HG02870 (cell line): ENCODE data around the gene DTNBP1.

Experiments
- ATAC-seq: cut with Tn5 transposase; IDR thresholded peaks from one replicate; pipeline ENCODE4 v1.9.1; 2021; ENCODE audit warnings: mild to moderate bottlenecking, moderate library complexity; ENCODE audit not compliant: unreplicated experiment

The DTNBP1 gene

DNA sequence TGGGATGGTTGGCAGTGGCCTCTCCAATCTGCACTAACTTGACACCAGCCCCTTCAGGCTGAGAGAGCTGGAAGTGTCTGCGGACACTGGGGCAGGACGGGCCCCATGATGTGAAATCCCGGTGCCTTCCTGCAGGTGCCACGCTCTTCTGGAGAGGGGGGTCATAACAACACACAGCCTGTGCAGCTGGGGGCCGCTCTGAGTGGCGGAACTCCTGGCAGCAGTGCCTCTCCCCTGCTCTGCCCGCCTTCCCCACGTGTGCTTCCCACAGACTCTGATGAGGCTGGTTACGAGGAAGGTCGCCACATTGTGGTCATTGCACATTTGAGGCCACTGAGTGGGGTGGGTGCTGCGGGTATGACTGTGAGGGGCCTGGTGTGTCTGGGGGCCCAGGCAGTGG, 145.2 kb downstream of the DTNBP1 start:
- no peak for ATAC-seq

DNA sequence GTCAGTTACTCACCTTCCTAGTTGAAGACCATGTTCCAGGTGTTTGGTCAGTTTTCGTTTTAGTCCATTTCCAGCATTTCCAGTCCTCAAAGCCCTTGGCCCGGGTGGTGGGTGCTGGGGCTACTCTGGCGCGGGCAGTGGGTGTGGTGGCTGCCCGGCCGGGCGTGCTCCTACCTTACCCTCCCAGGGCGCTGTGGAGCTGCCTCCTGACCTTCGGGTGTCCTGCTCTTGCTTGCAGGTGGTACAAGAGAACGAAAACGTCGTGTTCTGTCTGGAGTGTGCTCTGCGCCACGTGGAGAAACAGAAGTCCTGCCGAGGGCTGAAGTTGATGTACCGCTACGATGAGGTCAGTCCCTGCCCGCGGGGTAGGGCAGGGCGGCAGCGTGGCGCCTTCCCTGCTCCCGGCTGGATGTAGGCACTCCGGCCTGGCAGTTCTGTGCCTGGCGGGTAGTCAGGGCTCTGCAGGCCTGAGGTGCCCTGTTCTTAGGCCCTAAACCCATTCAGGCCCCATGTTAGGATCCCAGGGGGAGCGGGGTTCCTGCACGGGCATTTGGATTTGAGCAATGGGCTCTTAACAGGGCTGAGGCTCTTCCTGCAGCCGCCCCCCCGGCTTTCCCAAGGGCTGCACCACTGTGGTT, 145.8 kb downstream of the DTNBP1 start:
- ATAC-seq, result no peak

DNA sequence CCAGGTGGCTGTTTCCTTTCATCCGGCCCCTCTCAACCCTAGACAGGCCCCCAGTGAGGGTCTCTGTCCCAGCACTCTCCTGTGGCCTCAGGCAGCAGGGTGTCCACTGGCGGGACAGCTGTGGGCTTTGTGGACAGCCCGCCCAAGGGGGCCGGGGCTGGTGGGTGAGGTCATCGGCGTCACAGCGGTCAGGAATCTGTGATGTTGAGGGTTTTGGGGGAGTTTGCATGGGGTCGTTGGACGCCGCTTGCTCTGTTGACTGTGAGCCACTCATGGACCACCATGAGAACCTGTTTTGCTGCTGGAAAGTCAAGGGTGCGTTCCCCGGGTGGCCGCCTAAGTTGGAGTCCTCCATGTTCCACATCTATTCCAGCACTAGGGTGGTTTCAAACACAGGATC, 146.4 kb downstream of the DTNBP1 start:
- no peak for ATAC-seq

DNA sequence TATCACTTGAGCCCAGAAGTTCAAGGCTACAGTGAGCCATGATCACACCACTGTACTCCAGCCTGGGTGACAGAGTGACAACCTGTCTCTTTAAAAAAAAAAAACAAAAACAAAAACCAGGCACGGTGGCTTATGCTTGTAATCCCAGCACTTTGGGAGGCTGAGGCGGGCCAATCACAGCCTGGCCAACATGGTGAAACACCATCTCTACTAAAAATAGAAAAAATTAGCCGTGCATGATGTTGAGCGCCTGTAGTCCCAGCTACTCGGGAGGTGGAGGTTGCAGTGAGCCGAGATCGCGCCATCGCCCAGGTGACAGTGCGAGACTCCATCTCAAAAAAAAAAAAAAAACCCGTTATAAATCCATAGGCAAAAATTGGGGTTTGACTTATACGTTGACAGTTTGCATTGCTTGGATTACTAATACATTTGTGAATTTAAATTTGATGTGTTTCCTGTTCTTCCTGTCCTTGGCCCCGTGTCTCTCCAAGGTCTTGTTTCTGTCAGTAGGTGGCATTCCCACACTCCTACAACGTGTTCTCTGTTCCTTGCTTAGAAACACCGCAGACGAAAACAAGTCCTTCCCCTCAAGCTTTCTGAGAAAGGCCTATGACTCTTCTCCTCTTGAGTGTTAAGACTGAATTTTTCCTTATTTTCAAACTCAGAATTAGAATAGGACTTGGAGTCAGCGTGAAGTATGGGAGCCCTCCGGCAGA, 147.0 kb downstream of the DTNBP1 start:
- no peak for ATAC-seq

DNA sequence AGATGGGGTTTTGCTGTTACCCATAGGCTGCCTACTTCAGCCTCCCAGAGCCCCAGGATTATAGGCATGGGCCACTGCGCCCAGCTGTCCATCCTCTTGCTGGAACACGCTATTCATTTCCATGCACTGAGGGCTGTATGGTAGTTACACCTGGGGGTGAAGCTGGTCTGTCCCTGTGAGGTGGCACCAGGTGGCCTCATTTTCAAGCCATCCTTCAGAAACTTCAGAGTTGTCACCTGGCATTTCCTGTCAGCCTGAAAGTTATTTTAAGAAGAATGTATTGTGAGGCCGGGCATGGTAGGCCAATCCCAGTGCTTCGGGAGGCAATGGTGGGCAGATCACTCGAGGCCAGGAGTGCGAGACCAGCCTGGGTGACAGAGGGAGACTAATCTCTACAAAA, 147.6 kb downstream of the DTNBP1 start:
- ATAC-seq, result no peak

DNA sequence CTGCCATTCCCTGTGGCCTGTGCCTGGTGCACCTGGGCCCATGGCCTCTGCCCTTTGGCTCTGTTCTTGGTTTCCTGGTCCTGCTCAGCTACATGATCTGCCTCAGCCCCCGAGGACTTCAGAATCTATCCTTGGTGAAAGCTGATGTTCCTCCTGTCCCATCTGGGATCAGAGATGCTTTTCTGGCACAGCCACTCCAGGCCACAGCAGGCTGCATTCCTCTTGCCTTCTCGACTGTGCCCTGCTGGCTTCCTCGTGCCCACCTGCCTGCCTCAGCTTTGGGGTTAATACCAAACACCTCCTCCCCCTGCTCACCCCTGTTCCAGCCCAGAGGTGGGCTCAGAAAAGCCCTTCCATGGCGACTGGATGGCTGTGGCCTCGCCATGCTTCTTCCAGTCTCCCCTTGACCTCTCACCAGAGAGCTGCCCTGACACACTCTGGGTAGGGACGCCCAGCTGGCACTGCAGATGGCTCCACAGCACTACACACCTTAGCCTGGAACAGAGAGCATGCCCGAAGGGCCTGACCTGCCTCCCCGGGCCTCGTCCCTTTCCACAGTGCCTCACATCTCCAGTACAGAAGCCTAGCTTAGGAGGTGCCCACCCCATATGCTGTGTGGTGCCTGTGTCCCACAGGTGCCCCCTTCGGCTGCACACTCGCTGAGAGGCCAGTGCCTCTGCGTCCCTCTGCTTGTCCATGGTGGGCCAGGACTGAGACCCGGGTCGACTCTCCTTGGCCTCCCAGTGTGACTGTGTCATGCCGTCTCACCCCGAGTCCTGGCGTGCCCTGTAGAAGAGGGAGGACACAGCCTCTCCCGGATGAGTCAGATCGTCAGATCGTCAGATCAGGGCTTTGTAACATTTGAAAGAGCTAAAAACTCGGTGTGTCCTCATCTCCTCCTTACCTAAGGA, 148.8 kb downstream of the DTNBP1 start:
- ATAC-seq, result no peak

DNA sequence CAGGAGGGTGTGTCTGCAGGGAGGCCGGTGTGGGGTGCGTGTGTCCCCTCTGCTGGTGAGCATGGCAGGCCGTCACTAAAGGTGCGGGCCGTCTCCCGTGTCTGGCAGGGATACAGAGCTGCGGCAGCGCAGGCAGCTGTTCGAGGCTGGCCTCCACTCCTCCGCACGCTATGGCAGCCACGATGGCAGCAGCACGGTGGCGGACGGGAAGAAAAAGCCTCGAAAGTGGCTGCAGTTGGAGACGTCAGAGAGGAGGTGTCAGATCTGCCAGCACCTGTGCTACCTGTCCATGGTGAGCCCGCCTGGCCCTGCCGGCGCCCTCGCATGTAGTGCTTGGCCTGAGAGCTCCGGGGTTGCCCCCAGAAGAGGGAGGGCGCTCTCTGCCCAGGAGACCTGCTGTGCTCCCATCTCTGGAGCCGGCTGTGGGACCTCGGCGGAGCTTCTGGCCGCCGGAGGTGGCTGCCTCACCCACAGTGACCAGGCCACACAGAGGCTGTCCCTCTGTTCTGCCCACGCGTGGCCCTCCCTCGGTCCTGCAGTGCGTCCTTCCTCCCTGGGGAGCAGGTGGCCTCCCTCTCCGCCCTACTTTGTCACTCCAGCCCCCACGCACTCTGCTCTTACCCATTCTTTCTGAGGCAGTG, 149.6 kb downstream of the DTNBP1 start:
- no peak for ATAC-seq

DNA sequence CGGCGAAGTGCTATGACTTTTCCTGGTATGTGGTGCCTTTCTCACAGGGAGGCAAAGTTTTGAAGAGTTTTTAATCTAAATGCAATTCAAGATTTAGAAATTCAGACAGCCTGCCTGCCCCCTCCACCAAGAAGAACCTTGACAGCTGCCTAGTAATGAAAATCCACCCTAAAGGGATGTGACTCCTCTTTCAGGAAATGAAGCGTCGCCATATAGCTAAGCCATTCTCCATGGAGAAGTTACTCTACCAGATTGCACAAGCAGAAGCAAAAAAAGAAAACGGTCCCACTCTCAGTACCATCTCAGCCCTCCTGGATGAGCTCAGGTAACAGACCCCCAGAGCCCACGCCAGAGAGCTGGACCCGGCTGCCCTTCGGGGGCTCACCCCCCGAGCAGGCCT, 150.1 kb downstream of the DTNBP1 start:
- ATAC-seq, result no peak

DNA sequence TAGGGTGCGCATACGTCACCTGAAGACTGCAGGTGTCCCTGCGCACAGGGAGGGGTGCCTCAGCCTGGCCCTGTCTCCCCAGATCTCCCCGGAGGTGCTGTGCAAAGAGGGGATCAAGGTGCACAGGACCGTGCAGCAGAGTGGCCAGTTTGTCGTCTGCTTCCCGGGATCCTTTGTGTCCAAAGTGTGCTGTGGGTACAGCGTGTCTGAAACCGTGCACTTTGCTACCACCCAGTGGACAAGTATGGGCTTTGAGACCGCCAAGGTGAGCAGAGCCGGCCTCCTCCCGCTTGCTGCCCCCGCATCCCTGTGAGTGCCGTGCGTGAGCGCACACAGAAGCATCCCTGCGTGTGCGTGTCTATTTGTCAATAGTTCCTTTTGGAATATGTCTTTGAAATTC, 150.7 kb downstream of the DTNBP1 start:
- no peak for ATAC-seq

DNA sequence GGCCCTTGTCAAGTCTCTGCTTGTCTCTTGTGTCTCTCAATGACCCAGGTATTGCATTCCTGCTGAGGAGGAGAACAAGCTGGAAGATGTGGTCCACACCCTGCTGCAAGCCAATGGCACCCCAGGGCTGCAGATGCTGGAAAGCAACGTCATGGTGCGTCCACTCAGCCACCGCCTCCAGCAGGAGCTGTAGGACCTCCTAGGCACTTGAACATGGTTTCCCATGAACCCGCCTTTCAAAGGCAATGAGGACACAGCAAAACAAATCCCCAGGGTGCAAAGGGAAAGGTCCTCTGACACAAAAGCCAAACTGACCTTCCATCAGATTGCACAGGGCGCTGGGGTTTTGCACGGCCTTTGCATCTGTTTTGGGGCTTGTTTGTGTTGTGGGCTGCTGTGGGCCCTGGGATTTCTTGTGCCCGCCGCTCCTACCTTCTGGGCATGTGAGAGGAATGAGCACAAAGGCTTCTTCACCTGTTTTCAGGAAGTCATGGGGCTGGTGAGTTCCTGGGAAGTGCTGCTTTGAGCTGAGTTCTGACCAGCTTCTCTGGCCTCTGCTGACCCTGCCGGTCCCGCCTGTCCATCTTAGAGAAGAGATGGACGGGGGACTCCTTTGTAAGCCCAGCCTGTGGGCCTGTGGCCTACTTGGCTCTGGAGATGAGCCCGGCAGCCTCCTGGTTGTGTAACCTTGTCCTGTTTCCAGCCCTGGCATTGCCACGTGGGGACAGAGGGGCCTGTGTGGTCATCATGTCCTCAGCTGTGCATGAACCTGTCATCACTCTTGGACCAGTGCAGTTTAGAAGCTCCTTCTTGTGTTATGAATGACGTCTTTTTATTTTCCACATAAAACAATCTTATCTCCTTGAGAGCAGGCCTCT, 151.3 kb downstream of the DTNBP1 start:
- no peak for ATAC-seq

DNA sequence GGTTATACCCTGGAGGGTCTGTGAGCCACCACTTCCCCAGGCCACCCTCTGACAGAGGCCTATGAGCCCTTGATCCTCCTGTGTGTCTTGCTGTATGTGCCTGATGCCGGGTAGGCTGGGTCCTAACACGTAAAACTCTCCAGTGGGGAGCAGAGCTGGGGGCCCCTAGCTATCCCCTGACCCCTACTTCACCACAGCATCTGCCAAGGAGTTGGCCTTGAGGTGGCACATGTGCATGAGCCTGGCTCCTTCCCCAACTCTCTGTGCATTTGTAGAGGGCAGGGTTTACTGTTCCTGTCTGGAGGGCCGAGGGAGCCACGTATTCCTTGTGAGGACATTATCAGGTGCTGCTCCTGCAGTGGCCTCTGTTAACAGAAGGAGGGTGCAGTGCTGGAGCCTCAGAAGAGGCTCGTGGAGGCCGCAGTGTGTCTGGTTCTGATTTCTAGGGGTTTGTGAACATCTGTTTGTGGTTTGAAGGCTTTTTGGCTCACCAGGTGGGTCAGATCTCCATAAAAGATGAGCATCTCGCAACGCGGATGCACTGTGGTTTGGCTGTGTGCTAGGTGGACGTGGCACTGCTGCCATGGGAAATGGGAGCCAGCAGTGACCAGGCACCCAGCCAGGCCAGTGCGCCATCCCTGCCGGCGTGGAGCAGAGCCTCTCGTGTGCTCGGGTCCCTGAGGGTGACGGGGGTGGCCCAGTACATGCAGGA, 152.1 kb downstream of the DTNBP1 start:
- ATAC-seq, result no peak

DNA sequence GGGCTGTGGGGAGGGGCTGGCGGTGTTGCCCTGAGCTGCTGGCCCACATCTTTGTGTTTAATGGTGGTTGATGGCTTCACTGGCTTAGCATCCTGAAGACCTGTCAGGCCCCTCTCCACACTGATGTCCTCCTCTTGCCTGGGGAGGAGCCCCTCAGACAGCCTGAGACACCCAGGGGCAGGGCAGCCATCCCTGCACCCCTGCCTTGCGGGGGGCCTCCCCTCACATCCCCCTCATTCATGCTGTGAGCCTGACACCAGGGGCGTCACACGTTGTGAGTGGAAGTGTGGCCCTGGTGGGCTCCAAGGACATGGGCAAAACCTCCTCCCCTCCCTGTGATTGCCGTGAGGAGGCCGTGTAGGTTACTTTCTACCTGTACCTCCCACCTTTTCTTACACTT, 152.7 kb downstream of the DTNBP1 start:
- no peak for ATAC-seq

DNA sequence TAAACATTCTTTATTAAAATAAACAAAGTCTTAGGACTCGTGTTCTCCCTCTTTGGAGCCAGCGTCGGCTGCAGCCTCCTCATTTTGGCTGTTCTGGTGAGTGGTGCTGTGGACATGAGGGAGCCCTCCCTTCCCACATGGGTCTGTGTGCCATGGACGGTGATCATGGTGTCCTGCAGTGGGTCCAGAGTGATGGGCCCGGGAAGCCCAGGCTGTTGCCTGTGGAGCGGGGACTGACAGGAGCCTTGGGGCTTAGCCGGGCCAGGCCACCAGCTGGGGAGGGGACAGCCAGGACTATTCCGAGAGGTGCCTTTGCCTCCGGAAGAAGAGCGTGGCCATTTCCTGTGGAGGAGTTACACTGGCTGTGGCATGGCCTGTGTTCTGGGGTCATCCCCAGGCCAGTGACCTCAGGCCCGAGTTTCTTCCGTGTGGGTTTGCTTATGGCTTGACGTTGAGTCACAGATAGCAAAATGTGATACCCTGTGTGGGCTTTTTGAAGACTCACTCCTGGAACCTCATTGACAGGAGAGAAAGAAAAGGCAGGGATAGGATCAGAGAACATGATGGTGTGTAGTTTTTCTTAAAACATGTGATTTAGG, 153.4 kb downstream of the DTNBP1 start:
- no peak for ATAC-seq

DNA sequence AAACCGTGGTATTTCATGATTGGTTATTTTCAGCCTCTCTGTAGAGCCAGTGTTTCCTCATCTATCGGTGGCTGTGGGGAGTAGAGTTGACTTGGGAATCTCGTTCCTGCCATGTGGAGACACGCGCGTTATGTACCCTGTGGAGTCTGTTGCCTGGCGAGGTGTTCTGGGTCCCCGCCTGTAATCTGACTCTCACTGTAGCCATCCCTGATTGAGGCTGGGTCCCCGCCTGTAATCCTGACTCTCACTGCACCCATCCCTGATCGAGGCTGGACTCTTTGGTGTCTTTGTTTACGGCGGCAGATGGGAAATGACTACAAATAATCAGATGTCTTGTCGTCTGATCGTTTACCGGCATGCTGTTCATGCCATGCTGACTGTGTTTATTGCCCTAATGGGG, 153.9 kb downstream of the DTNBP1 start:
- no peak for ATAC-seq

DNA sequence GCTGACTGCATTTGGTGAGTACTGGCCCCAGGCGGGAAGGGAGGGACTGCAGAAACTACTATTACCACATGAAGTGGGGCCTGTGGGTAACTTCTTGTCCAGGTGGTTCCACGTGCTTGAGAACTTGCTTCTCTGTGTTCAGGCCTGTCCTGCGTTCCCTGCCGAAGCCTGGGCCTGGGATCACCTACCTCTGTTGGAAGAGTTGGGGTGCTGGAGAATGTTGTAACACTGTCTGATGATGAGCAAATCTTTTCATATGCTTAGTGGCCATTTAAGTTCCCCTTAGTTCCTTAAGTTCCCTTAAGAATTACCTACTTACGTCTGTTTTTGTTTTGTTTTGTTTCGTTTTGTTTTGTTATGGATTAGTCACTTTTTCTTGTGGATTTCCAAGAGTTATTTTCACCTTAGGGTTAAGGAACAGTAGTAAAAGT, 154.4 kb downstream of the DTNBP1 start:
- no peak for ATAC-seq

DNA sequence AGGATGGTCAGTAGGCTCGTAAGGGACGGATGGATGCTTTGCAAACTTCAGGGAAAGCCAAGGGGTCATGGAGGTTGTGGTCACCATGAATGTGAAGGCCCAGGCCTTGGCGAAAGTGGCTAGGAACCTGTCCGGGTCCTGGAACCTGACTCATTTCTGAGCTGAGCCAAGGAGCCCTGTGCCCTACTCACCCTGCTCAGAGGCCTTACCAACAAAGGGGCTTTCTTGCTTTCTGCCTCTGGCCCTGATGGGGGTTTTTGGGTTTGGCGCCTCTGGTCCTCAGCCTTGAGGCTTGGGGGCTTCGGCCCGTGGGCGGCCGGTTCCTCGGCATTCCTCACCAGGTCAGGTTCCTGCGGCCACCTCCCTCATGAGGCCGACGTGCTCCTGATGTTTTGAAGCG, 155.1 kb downstream of the DTNBP1 start:
- no peak for ATAC-seq

DNA sequence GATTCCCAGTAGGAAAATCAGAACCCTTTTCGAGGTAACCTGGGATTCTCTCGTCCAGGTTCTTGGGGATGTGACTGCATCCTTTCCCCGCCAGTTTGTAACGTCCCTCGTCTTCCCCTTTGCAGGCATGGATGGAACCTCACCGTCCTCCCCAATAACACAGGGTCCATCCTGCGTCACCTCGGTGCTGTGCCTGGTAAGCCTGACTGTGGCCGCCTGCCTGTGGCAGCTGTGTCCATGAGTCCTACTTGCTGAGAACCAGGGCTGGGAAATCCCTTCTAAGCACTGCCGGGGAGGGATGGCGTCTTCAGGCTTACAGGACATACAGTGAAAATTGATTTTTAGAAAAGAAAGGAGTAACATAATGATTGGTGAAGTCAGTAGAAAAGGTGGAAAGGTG, 155.6 kb downstream of the DTNBP1 start:
- no peak for ATAC-seq

DNA sequence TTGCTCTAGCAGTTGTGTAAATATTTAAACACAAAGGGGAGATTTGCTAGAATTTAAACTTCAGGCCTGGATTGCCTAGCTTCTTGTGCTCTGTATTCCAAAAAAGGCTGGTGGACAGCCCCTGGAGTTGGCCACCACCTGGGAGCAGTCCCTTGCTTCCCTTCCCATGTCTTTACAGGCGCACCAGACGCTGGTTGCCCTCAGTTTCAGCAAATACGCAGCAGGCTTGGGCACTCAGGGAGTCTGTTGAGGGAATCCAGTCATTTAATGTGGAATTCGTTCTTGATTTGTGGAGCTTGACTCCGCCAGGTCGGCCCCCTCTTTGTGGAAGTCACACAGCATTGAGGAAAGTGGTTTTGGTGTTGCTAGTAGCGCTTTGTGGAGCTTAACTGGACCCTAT, 156.8 kb downstream of the DTNBP1 start:
- ATAC-seq, result no peak

DNA sequence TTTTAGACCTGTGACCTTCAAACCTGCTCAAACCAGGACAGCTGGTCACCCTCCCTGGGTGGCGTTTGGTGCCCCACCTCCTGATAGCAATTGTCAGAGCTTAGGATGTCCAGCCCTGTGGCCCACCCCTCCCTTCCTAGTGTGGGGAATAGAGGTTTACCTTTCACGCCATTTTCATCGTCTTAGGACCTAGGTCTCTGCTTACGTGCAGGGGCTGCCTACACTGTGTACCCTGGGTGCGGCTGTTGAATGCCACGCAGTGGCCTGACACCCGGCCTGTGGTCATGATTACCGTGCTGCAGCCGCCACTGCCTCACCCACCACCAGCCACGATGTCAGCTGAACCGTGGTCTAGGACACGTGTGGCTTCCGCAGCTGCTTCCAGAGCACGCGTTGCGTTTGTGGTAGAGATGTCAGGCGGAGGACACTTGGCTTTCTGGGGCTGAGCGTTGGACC, 157.3 kb downstream of the DTNBP1 start:
- no peak for ATAC-seq
